ENCODE measurements around the gene CYP26A1.

CYP26A1 gene

GRCh38 chr10:93072713-93073538 lies 767 bp upstream of the CYP26A1 start:
- Histone ChIP-seq H3K27ac (ENCODE audit: low read length) (no peak overlapping the region), H3K9me3 (ENCODE audit: control insufficient read depth in 1 of 2, low read length in 2 of 2) (no peaks in the 10 kb centered on the region), H3K4me3 (ENCODE audit: low read depth in 1 of 2, low read length in 2 of 2) (peak overlapping the region in 1 of 2 donors; percentile 60), H3K36me3 (ENCODE audit: control insufficient read depth in 1 of 2, insufficient read depth in 2 of 2, low read length in 2 of 2) (no peaks in the 10 kb centered on the region), H3K27me3 (ENCODE audit: low read depth, low read length) (peaks cover 53% of the 10 kb centered on the region), H3K4me1 (ENCODE audit: control insufficient read depth in 1 of 2, insufficient read depth in 2 of 2, low read length in 2 of 2) (peaks cover 0 to 52% of the 10 kb centered on the region in 2 donors)

- Histone ChIP-seq H3K4me1 (ENCODE audit: control insufficient read depth in 1 of 2, insufficient read depth in 2 of 2, low read length in 2 of 2) (peaks cover 0 to 39% of the 10 kb centered on the region in 2 donors), H3K9me3 (ENCODE audit: control insufficient read depth in 1 of 2, low read length in 2 of 2) (no peaks in the 10 kb centered on the region)
Measured at GRCh38 chr10:93074147-93074596, 479 bp downstream of the CYP26A1 start.

GRCh38 chr10:93074597-93075368 lies 1.1 kb downstream of the CYP26A1 start:
- Histone ChIP-seq H3K27me3 (ENCODE audit: low read depth, low read length) (peaks cover 43% of the 10 kb centered on the region), H3K4me1 (ENCODE audit: control insufficient read depth in 1 of 2, insufficient read depth in 2 of 2, low read length in 2 of 2) (peaks cover 0 to 38% of the 10 kb centered on the region in 2 donors), H3K9me3 (ENCODE audit: control insufficient read depth in 1 of 2, low read length in 2 of 2) (no peaks in the 10 kb centered on the region), H3K36me3 (ENCODE audit: control insufficient read depth in 1 of 2, insufficient read depth in 2 of 2, low read length in 2 of 2) (no peaks in the 10 kb centered on the region), H3K4me3 (ENCODE audit: low read depth in 1 of 2, low read length in 2 of 2) (peak overlapping the region in 1 of 2 donors; percentile 60), H3K27ac (ENCODE audit: low read length) (no peak overlapping the region)

More at GRCh38 chr10:93074147-93074596, 479 bp downstream of the CYP26A1 start:
- Histone ChIP-seq H3K27me3 (ENCODE audit: low read depth, low read length) (peaks cover 46% of the 10 kb centered on the region), H3K36me3 (ENCODE audit: control insufficient read depth in 1 of 2, insufficient read depth in 2 of 2, low read length in 2 of 2) (no peaks in the 10 kb centered on the region), H3K27ac (ENCODE audit: low read length) (no peak overlapping the region), H3K4me3 (ENCODE audit: low read depth in 1 of 2, low read length in 2 of 2) (peak overlapping the region; percentile 26 to 60)

GRCh38 chr10:93075369-93076221 lies 1.9 kb downstream of the CYP26A1 start:
- H3K9me3 ChIP-seq (ENCODE audit: control insufficient read depth in 1 of 2, low read length in 2 of 2) = no peaks in the 10 kb centered on the region
- H3K4me1 ChIP-seq (ENCODE audit: control insufficient read depth in 1 of 2, insufficient read depth in 2 of 2, low read length in 2 of 2) = peaks cover 0 to 38% of the 10 kb centered on the region in 2 donors
- no peak overlapping the region for H3K4me3 ChIP-seq (ENCODE audit: low read depth in 1 of 2, low read length in 2 of 2)
- no peaks in the 10 kb centered on the region for H3K36me3 ChIP-seq (ENCODE audit: control insufficient read depth in 1 of 2, insufficient read depth in 2 of 2, low read length in 2 of 2)
- peaks cover 45% of the 10 kb centered on the region for H3K27me3 ChIP-seq (ENCODE audit: low read depth, low read length)
- H3K27ac ChIP-seq (ENCODE audit: low read length) = no peak overlapping the region

- H3K4me1 ChIP-seq (ENCODE audit: control insufficient read depth in 1 of 2, insufficient read depth in 2 of 2, low read length in 2 of 2) = peaks cover 0 to 36% of the 10 kb centered on the region in 2 donors
- no peaks in the 10 kb centered on the region for H3K9me3 ChIP-seq (ENCODE audit: control insufficient read depth in 1 of 2, low read length in 2 of 2)
- no peaks in the 10 kb centered on the region for H3K36me3 ChIP-seq (ENCODE audit: control insufficient read depth in 1 of 2, insufficient read depth in 2 of 2, low read length in 2 of 2)
- H3K4me3 ChIP-seq (ENCODE audit: low read depth in 1 of 2, low read length in 2 of 2) = no peak overlapping the region
- no peak overlapping the region for H3K27ac ChIP-seq (ENCODE audit: low read length)
- H3K27me3 ChIP-seq (ENCODE audit: low read depth, low read length) = peaks cover 42% of the 10 kb centered on the region
Measured at GRCh38 chr10:93076871-93077270, 3.2 kb downstream of the CYP26A1 start.

GRCh38 chr10:93077860-93078337 lies 4.2 kb downstream of the CYP26A1 start:
- H3K9me3 ChIP-seq (ENCODE audit: control insufficient read depth in 1 of 2, low read length in 2 of 2) = no peaks in the 10 kb centered on the region
- H3K27ac ChIP-seq (ENCODE audit: low read length) = no peak overlapping the region
- H3K27me3 ChIP-seq (ENCODE audit: low read depth, low read length) = peaks cover 34% of the 10 kb centered on the region
- H3K4me3 ChIP-seq (ENCODE audit: low read depth in 1 of 2, low read length in 2 of 2) = no peak overlapping the region
- peaks cover 0 to 26% of the 10 kb centered on the region in 2 donors for H3K4me1 ChIP-seq (ENCODE audit: control insufficient read depth in 1 of 2, insufficient read depth in 2 of 2, low read length in 2 of 2)
- H3K36me3 ChIP-seq (ENCODE audit: control insufficient read depth in 1 of 2, insufficient read depth in 2 of 2, low read length in 2 of 2) = no peaks in the 10 kb centered on the region

- Histone ChIP-seq H3K36me3 (ENCODE audit: control insufficient read depth in 1 of 2, insufficient read depth in 2 of 2, low read length in 2 of 2) (no peaks in the 10 kb centered on the region), H3K27ac (ENCODE audit: low read length) (no peak overlapping the region), H3K4me3 (ENCODE audit: low read depth in 1 of 2, low read length in 2 of 2) (no peak overlapping the region), H3K27me3 (ENCODE audit: low read depth, low read length) (peaks cover 23% of the 10 kb centered on the region), H3K4me1 (ENCODE audit: control insufficient read depth in 1 of 2, insufficient read depth in 2 of 2, low read length in 2 of 2) (peaks cover 0 to 7% of the 10 kb centered on the region in 2 donors), H3K9me3 (ENCODE audit: control insufficient read depth in 1 of 2, low read length in 2 of 2) (no peaks in the 10 kb centered on the region)
Measured at GRCh38 chr10:93079663-93080349, 6.1 kb downstream of the CYP26A1 start.

- no peaks in the 10 kb centered on the region for H3K9me3 ChIP-seq (ENCODE audit: control insufficient read depth in 1 of 2, low read length in 2 of 2)
- H3K4me1 ChIP-seq (ENCODE audit: control insufficient read depth in 1 of 2, insufficient read depth in 2 of 2, low read length in 2 of 2) = no peaks in the 10 kb centered on the region
- no peak overlapping the region for H3K4me3 ChIP-seq (ENCODE audit: low read depth in 1 of 2, low read length in 2 of 2)
- H3K36me3 ChIP-seq (ENCODE audit: control insufficient read depth in 1 of 2, insufficient read depth in 2 of 2, low read length in 2 of 2) = no peaks in the 10 kb centered on the region
- peaks cover 17% of the 10 kb centered on the region for H3K27me3 ChIP-seq (ENCODE audit: low read depth, low read length)
- no peak overlapping the region for H3K27ac ChIP-seq (ENCODE audit: low read length)
Measured at GRCh38 chr10:93080350-93081046, 6.8 kb downstream of the CYP26A1 start.

GRCh38 chr10:93081318-93081717 lies 7.6 kb downstream of the CYP26A1 start:
- Histone ChIP-seq H3K9me3 (ENCODE audit: control insufficient read depth in 1 of 2, low read length in 2 of 2) (no peaks in the 10 kb centered on the region), H3K36me3 (ENCODE audit: control insufficient read depth in 1 of 2, insufficient read depth in 2 of 2, low read length in 2 of 2) (no peaks in the 10 kb centered on the region), H3K4me3 (ENCODE audit: low read depth in 1 of 2, low read length in 2 of 2) (no peak overlapping the region), H3K27ac (ENCODE audit: low read length) (no peak overlapping the region), H3K27me3 (ENCODE audit: low read depth, low read length) (peaks cover 12% of the 10 kb centered on the region), H3K4me1 (ENCODE audit: control insufficient read depth in 1 of 2, insufficient read depth in 2 of 2, low read length in 2 of 2) (no peaks in the 10 kb centered on the region)

GRCh38 chr10:93081834-93082233 lies 8.1 kb downstream of the CYP26A1 start:
- Histone ChIP-seq H3K27me3 (ENCODE audit: low read depth, low read length) (peaks cover 12% of the 10 kb centered on the region), H3K9me3 (ENCODE audit: control insufficient read depth in 1 of 2, low read length in 2 of 2) (no peaks in the 10 kb centered on the region), H3K36me3 (ENCODE audit: control insufficient read depth in 1 of 2, insufficient read depth in 2 of 2, low read length in 2 of 2) (no peaks in the 10 kb centered on the region), H3K4me1 (ENCODE audit: control insufficient read depth in 1 of 2, insufficient read depth in 2 of 2, low read length in 2 of 2) (no peaks in the 10 kb centered on the region), H3K27ac (ENCODE audit: low read length) (no peak overlapping the region), H3K4me3 (ENCODE audit: low read depth in 1 of 2, low read length in 2 of 2) (no peak overlapping the region)
